Measurements from ENCODE around the gene SNPH.

The SNPH gene

GRCh38 chr20:1315804-1316203, 49.7 kb downstream of the SNPH start:
- DNase-seq (ENCODE audit: low read depth) = no peak
- no peak for TF ChIP-seq CTCF (IDR thresholded peaks at IDR 0.05; ENCODE audit: control insufficient read depth, insufficient read depth, low read depth, low read length, missing control alignments)
- H3K4me3 ChIP-seq (ENCODE audit: control insufficient read depth, low read depth, low read length) = no peak overlapping the region

GRCh38 chr20:1317545-1318255, 51.6 kb downstream of the SNPH start:
- TF ChIP-seq CTCF (IDR thresholded peaks at IDR 0.05; ENCODE audit: control insufficient read depth, insufficient read depth, low read depth, low read length, missing control alignments) = no peak
- no peak for DNase-seq (ENCODE audit: low read depth)
- no peak overlapping the region for H3K4me3 ChIP-seq (ENCODE audit: control insufficient read depth, low read depth, low read length)

GRCh38 chr20:1319051-1319450, 53.0 kb downstream of the SNPH start:
- no peak for TF ChIP-seq CTCF (IDR thresholded peaks at IDR 0.05; ENCODE audit: control insufficient read depth, insufficient read depth, low read depth, low read length, missing control alignments)
- H3K4me3 ChIP-seq (ENCODE audit: control insufficient read depth, low read depth, low read length) = no peak overlapping the region
- no peak for DNase-seq (ENCODE audit: low read depth)

- no peak for TF ChIP-seq CTCF (IDR thresholded peaks at IDR 0.05; ENCODE audit: control insufficient read depth, insufficient read depth, low read depth, low read length, missing control alignments)
Observed at GRCh38 chr20:1319462-1319861, 53.4 kb downstream of the SNPH start.

GRCh38 chr20:1320016-1320415, 53.9 kb downstream of the SNPH start:
- TF ChIP-seq CTCF (IDR thresholded peaks at IDR 0.05; ENCODE audit: control insufficient read depth, insufficient read depth, low read depth, low read length, missing control alignments) = no peak
- no peak for DNase-seq (ENCODE audit: low read depth)
- no peak overlapping the region for H3K4me3 ChIP-seq (ENCODE audit: control insufficient read depth, low read depth, low read length)

More at GRCh38 chr20:1319462-1319861, 53.4 kb downstream of the SNPH start:
- no peak for DNase-seq (ENCODE audit: low read depth)
- H3K4me3 ChIP-seq (ENCODE audit: control insufficient read depth, low read depth, low read length) = no peak overlapping the region

- no peak overlapping the region for H3K4me3 ChIP-seq (ENCODE audit: control insufficient read depth, low read depth, low read length)
- no peak for DNase-seq (ENCODE audit: low read depth)
- no peak for TF ChIP-seq CTCF (IDR thresholded peaks at IDR 0.05; ENCODE audit: control insufficient read depth, insufficient read depth, low read depth, low read length, missing control alignments)
Observed at GRCh38 chr20:1320902-1321653, 55.0 kb downstream of the SNPH start.

Data from AG09309 (cell line).